Karpas-422 (cell line): ENCODE results near the gene FRMD6. TPM values are rescaled to one million over a fixed set of nuclear protein-coding genes. Genes with fewer than 3 reads are reported as not detected.

Experiments used
- DNase-seq: peaks from one replicate; pipeline ENCODE4 v3.0.0-alpha.2; 2015
- H2AFZ ChIP-seq: fragments of 200-600 bp; sonication (generic); 2 replicates; pipeline ENCODE4 v1.6.1; 2014; ENCODE audit warnings: antibody characterized with exemption, low read length, mixed read lengths
- H3K27ac ChIP-seq: fragments of 200-600 bp; sonication (generic); 2 replicates; pipeline ENCODE4 v1.5.1; 2014; ENCODE audit warnings: mild to moderate bottlenecking, low read length, moderate library complexity
- H3K27me3 ChIP-seq: fragments of 200-600 bp; sonication (generic); 2 replicates; pipeline ENCODE4 v1.6.1; 2014; ENCODE audit warnings: low read length, mixed read lengths
- H3K36me3 ChIP-seq: fragments of 200-600 bp; sonication (generic); 2 replicates; pipeline ENCODE4 v1.6.1; 2014; ENCODE audit warnings: low read length, mixed read lengths; ENCODE audit not compliant: insufficient read depth
- H3K4me1 ChIP-seq: fragments of 200-600 bp; sonication (generic); 2 replicates; pipeline ENCODE4 v1.6.1; 2014; ENCODE audit warnings: mild to moderate bottlenecking, low read length, mixed read lengths
- H3K4me2 ChIP-seq: fragments of 200-600 bp; sonication (generic); 2 replicates; pipeline ENCODE4 v1.6.1; 2014; ENCODE audit warnings: low read length, low read depth, mild to moderate bottlenecking; ENCODE audit not compliant: poor library complexity, severe bottlenecking
- H3K4me3 ChIP-seq: fragments of 200-600 bp; sonication (generic); 2 replicates; pipeline ENCODE4 v1.5.1; 2014; ENCODE audit warnings: mild to moderate bottlenecking, antibody characterized with exemption, low read length, mixed read lengths
- H3K79me2 ChIP-seq: fragments of 200-600 bp; sonication (generic); 2 replicates; pipeline ENCODE4 v1.6.1; 2014; ENCODE audit warnings: mild to moderate bottlenecking, low read length, mixed read lengths
- H3K9ac ChIP-seq: fragments of 200-600 bp; sonication (generic); 2 replicates; pipeline ENCODE4 v1.6.0; 2014; ENCODE audit warnings: low read length
- H3K9me2 ChIP-seq: fragments of 200-600 bp; sonication (generic), shearing (Covaris generic); replicated peaks from 2 replicates; pipeline ENCODE4 v1.6.0; 2014; ENCODE audit warnings: mild to moderate bottlenecking, low read length, moderate library complexity; ENCODE audit not compliant: insufficient read depth
- H3K9me3 ChIP-seq: fragments of 300-700, 200-600 bp; sonication (generic); 2 replicates; pipeline ENCODE4 v1.6.1; 2014; ENCODE audit warnings: low read length, mixed read lengths
- H4K20me1 ChIP-seq: fragments of 200-600 bp; sonication (generic); 2 replicates; pipeline ENCODE4 v1.6.1; 2014; ENCODE audit warnings: mild to moderate bottlenecking, antibody characterized with exemption, low read length, low read depth; ENCODE audit not compliant: insufficient read depth
- total RNA-seq: library from RNA; depleted of rRNA; stranded (reverse); fragments of >200 nt; shearing (Covaris generic); gene quantifications from 2 replicates; pipeline ENCODE4 v1.2.3, GENCODE V29; 2014; ENCODE audit warnings: low replicate concordance; rRNA removed

Gene FRMD6
- 0.37 and 1.1 TPM in 2 replicates for total RNA-seq

GRCh38 chr14:51651388-51652167 is at the start of gene FRMD6:
FRMD6 (plus strand) TSS chr14:51651910; CDS start chr14:51689837, 37,927 bp downstream.
- H4K20me1 ChIP-seq, result no peaks in the 10 kb centered on the region
- peaks cover 21% of the 10 kb centered on the region for H3K4me1 ChIP-seq
- no peaks in the 10 kb centered on the region for H3K79me2 ChIP-seq
- no peaks in the 10 kb centered on the region for H3K9me2 ChIP-seq
- no peak within 1 kb of the TSS for H3K27ac ChIP-seq
- peak within 1 kb of the TSS; percentile 93 for H3K4me2 ChIP-seq
- H3K36me3 ChIP-seq, result no peaks in the 10 kb centered on the region
- H2AFZ ChIP-seq, result peak within 1 kb of the TSS; percentile 90
- DNase-seq, result peak; percentile 94
- H3K27me3 ChIP-seq, result no peaks in the 10 kb centered on the region
- peak within 1 kb of the TSS; percentile 70 for H3K9ac ChIP-seq
- peak within 1 kb of the TSS; percentile 75 for H3K4me3 ChIP-seq
- H3K9me3 ChIP-seq, result no peaks in the 10 kb centered on the region

GRCh38 chr14:51602310-51602709 is 49.4 kb upstream of the FRMD6 start:
- Histone ChIP-seq H3K9ac (no peak overlapping the region), H3K79me2 (no peaks in the 10 kb centered on the region), H3K36me3 (no peaks in the 10 kb centered on the region), H3K27me3 (no peaks in the 10 kb centered on the region), H3K9me2 (no peaks in the 10 kb centered on the region), H3K9me3 (no peaks in the 10 kb centered on the region), H3K4me2 (no peak overlapping the region), H3K4me3 (no peak overlapping the region), H2AFZ (no peak overlapping the region), H3K27ac (no peak overlapping the region), H3K4me1 (no peaks in the 10 kb centered on the region), H4K20me1 (no peaks in the 10 kb centered on the region)
- no peak for DNase-seq

- Histone ChIP-seq H3K9me3 (no peaks in the 10 kb centered on the region), H4K20me1 (no peaks in the 10 kb centered on the region), H3K4me1 (no peaks in the 10 kb centered on the region), H3K27ac (no peak overlapping the region), H3K4me3 (no peak overlapping the region), H3K9ac (no peak overlapping the region), H3K4me2 (no peak overlapping the region), H3K36me3 (no peaks in the 10 kb centered on the region), H3K9me2 (no peaks in the 10 kb centered on the region), H3K79me2 (no peaks in the 10 kb centered on the region), H3K27me3 (no peaks in the 10 kb centered on the region), H2AFZ (no peak overlapping the region)
- DNase-seq, result no peak
These were observed 48.2 kb upstream of the FRMD6 start for GRCh38 chr14:51603495-51603894.

GRCh38 chr14:51604073-51604472 is 47.6 kb upstream of the FRMD6 start:
- Histone ChIP-seq H3K36me3 (no peaks in the 10 kb centered on the region), H3K4me3 (no peak overlapping the region), H3K4me2 (no peak overlapping the region), H2AFZ (no peak overlapping the region), H3K27me3 (no peaks in the 10 kb centered on the region), H3K79me2 (no peaks in the 10 kb centered on the region), H3K4me1 (no peaks in the 10 kb centered on the region), H3K27ac (no peak overlapping the region), H3K9me2 (no peaks in the 10 kb centered on the region), H3K9ac (no peak overlapping the region), H4K20me1 (no peaks in the 10 kb centered on the region), H3K9me3 (no peaks in the 10 kb centered on the region)
- DNase-seq, result no peak

- Histone ChIP-seq H3K27ac (no peak overlapping the region), H3K27me3 (no peaks in the 10 kb centered on the region), H3K4me3 (no peak overlapping the region), H3K9ac (no peak overlapping the region), H3K9me3 (no peaks in the 10 kb centered on the region), H4K20me1 (no peaks in the 10 kb centered on the region), H3K4me2 (no peak overlapping the region), H3K4me1 (no peaks in the 10 kb centered on the region), H3K9me2 (no peaks in the 10 kb centered on the region), H2AFZ (no peak overlapping the region), H3K79me2 (no peaks in the 10 kb centered on the region), H3K36me3 (no peaks in the 10 kb centered on the region)
- DNase-seq, result no peak
These were observed 46.1 kb upstream of the FRMD6 start for GRCh38 chr14:51605575-51605974.

GRCh38 chr14:51607711-51608110 is 44.0 kb upstream of the FRMD6 start:
- H3K4me1 ChIP-seq, result no peaks in the 10 kb centered on the region
- H3K9me3 ChIP-seq, result no peaks in the 10 kb centered on the region
- no peaks in the 10 kb centered on the region for H4K20me1 ChIP-seq
- no peak for DNase-seq
- no peak overlapping the region for H3K4me2 ChIP-seq
- H3K4me3 ChIP-seq, result no peak overlapping the region
- no peaks in the 10 kb centered on the region for H3K36me3 ChIP-seq
- H3K9ac ChIP-seq, result no peak overlapping the region
- H3K9me2 ChIP-seq, result no peaks in the 10 kb centered on the region
- H3K27ac ChIP-seq, result no peak overlapping the region
- no peaks in the 10 kb centered on the region for H3K79me2 ChIP-seq
- no peak overlapping the region for H2AFZ ChIP-seq
- H3K27me3 ChIP-seq, result no peaks in the 10 kb centered on the region

- DNase-seq, result no peak
- H3K4me2 ChIP-seq, result no peak overlapping the region
- H2AFZ ChIP-seq, result no peak overlapping the region
- no peaks in the 10 kb centered on the region for H3K9me3 ChIP-seq
- no peak overlapping the region for H3K9ac ChIP-seq
- no peaks in the 10 kb centered on the region for H3K4me1 ChIP-seq
- no peaks in the 10 kb centered on the region for H3K9me2 ChIP-seq
- H3K4me3 ChIP-seq, result no peak overlapping the region
- H3K36me3 ChIP-seq, result no peaks in the 10 kb centered on the region
- no peaks in the 10 kb centered on the region for H4K20me1 ChIP-seq
- no peaks in the 10 kb centered on the region for H3K27me3 ChIP-seq
- no peaks in the 10 kb centered on the region for H3K79me2 ChIP-seq
- H3K27ac ChIP-seq, result no peak overlapping the region
These were observed 42.3 kb upstream of the FRMD6 start for GRCh38 chr14:51609251-51609954.

- Histone ChIP-seq H3K4me3 (no peak overlapping the region), H3K36me3 (no peaks in the 10 kb centered on the region), H3K27ac (no peak overlapping the region), H3K27me3 (no peaks in the 10 kb centered on the region), H3K9me2 (no peaks in the 10 kb centered on the region), H4K20me1 (no peaks in the 10 kb centered on the region), H2AFZ (no peak overlapping the region), H3K79me2 (no peaks in the 10 kb centered on the region), H3K4me2 (no peak overlapping the region), H3K9ac (no peak overlapping the region), H3K9me3 (no peaks in the 10 kb centered on the region), H3K4me1 (no peaks in the 10 kb centered on the region)
- no peak for DNase-seq
These were observed 41.8 kb upstream of the FRMD6 start for GRCh38 chr14:51609955-51610283.
